Breast epithelium (tissue), 4 donors: ENCODE measurements around the gene GALK1. TPM values are rescaled to one million over a fixed set of nuclear protein-coding genes. Genes with fewer than 3 reads are reported as not detected.

Experiments used
- DNase-seq, 2 donors: peaks; one replicate each; pipeline ENCODE4 v3.0.0-alpha.2; 2019; ENCODE audit warnings: low spot score in 2 of 2
- H3K27ac ChIP-seq, 2 donors: fragments of 200-600 bp; sonication (generic) in 1 of 2; one replicate each; pipeline ENCODE4 v1.5.1; 2016 to 2019; ENCODE audit warnings: mild to moderate bottlenecking in 1 of 2
- H3K27me3 ChIP-seq, 2 donors: fragments of 200-600 bp; sonication (generic) in 1 of 2; one replicate each; pipeline versions ENCODE4 v1.5.1 to v1.6.0; 2017 to 2019; ENCODE audit warnings: control low read depth in 1 of 2, mild to moderate bottlenecking in 1 of 2
- H3K36me3 ChIP-seq: fragments of 200-600 bp; one replicate; pipeline ENCODE4 v1.5.1; 2019
- H3K4me1 ChIP-seq, 2 donors: fragments of 200-600 bp; sonication (generic); one replicate each; pipeline ENCODE4 v1.5.1; 2016 to 2019; ENCODE audit warnings: control low read depth in 1 of 2
- H3K4me3 ChIP-seq, 3 donors: fragments of 200-600 bp; sonication (generic); 1 replicate in 2 of 3; 2 replicates in 1 of 3; pipeline ENCODE4 v1.5.1; 2016 to 2019; ENCODE audit warnings: mild to moderate bottlenecking in 3 of 3, moderate library complexity in 2 of 3
- H3K9me3 ChIP-seq, 2 donors: fragments of 200-600 bp; sonication (generic) in 1 of 2; one replicate each; pipeline ENCODE4 v1.5.1; 2016 to 2019; ENCODE audit warnings: control low read depth in 1 of 2
- POLR2A ChIP-seq: fragments of 450-650 bp; IDR thresholded peaks from one replicate; pipeline ENCODE4 v1.6.1; 2016; ENCODE audit warnings: antibody characterized with exemption, mild to moderate bottlenecking, moderate library complexity
- POLR2AphosphoS5 ChIP-seq, 3 donors: sonication (generic); formaldehyde crosslinking; IDR thresholded peaks; one replicate each; pipeline ENCODE4 v1.6.1; 2017; ENCODE audit warnings: antibody characterized with exemption in 3 of 3
- intact Hi-C: fragments of 100-400 bp; cut with DNase I; formaldehyde crosslinking; loops from one replicate; pipeline ENCODE4 v1.15.1; 2023; ENCODE audit warnings: low total_unique reads
- total RNA-seq, 3 donors: library from RNA; depleted of rRNA; stranded (reverse); fragments of >200 nt; gene quantifications; one replicate each; pipeline ENCODE4 v1.1.0, GENCODE V29; 2016
- TF ChIP-seq, protein P1 (sequence below), 3 donors: fragments of 450-650 bp; IDR thresholded peaks; one replicate each; pipeline ENCODE4 v1.5.1; 2016 to 2017; ENCODE audit warnings: antibody characterized with exemption in 3 of 3, mild to moderate bottlenecking in 3 of 3, moderate library complexity in 3 of 3

Gene GALK1
- total RNA-seq, 3 donors from 2014 or later = 21.9 to 32.1 (median 24.9) TPM

DNA sequence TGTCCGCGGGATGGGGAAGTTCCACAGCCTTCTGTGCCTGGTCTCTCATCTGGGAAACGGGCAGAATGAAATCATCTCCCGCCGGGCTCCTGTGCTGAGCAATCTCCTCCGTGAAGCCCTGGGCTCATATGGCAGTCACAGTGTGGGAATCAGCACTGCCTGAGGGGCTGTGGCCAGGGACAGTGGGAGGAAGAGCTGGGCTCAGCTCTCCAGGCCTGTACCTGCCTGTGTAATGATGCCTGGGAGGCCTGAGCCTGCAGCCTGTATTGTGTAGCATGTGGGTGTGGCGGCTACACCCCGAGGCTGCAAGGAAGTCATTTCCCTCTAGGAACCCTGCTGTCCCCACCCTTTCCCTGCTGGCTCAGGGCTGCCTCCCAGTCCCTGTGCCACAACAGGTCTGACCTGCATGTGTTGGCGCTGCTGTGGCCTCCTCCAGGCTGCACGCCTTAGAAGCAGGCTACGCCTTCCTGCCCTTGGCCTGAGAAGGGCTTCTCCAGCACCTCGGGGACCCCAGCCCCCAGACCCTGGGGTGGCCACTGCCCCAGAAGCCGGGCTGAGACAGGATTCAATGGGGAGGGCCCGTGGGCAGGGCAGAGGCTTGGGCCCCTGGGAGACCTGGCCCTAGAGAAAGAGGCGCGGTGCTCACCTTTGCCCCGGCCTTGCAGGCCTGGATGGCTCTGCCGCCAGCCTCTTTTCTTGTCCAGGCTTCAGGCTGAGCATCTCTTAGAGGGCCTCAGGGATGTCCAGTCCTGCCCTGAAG, 41.6 kb downstream of the GALK1 start:
- intact Hi-C loops = no loop called here
- TF ChIP-seq, protein P1, sequence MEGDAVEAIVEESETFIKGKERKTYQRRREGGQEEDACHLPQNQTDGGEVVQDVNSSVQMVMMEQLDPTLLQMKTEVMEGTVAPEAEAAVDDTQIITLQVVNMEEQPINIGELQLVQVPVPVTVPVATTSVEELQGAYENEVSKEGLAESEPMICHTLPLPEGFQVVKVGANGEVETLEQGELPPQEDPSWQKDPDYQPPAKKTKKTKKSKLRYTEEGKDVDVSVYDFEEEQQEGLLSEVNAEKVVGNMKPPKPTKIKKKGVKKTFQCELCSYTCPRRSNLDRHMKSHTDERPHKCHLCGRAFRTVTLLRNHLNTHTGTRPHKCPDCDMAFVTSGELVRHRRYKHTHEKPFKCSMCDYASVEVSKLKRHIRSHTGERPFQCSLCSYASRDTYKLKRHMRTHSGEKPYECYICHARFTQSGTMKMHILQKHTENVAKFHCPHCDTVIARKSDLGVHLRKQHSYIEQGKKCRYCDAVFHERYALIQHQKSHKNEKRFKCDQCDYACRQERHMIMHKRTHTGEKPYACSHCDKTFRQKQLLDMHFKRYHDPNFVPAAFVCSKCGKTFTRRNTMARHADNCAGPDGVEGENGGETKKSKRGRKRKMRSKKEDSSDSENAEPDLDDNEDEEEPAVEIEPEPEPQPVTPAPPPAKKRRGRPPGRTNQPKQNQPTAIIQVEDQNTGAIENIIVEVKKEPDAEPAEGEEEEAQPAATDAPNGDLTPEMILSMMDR (IDR thresholded peaks at IDR 0.05) = no peak
- TF ChIP-seq POLR2AphosphoS5 (IDR thresholded peaks at IDR 0.05) (no peak), POLR2A (no peak)
- peak overlapping the region; percentile 86 to 94 for H3K27ac ChIP-seq
- H3K4me3 ChIP-seq = peak overlapping the region; percentile 43 to 83 (median 82)
- no peaks in the 10 kb centered on the region for H3K9me3 ChIP-seq
- peaks cover 3% of the 10 kb centered on the region in 2 donors for H3K27me3 ChIP-seq
- DNase-seq = no peak
- no peaks in the 10 kb centered on the region for H3K4me1 ChIP-seq
- H3K36me3 ChIP-seq = no peaks in the 10 kb centered on the region

DNA sequence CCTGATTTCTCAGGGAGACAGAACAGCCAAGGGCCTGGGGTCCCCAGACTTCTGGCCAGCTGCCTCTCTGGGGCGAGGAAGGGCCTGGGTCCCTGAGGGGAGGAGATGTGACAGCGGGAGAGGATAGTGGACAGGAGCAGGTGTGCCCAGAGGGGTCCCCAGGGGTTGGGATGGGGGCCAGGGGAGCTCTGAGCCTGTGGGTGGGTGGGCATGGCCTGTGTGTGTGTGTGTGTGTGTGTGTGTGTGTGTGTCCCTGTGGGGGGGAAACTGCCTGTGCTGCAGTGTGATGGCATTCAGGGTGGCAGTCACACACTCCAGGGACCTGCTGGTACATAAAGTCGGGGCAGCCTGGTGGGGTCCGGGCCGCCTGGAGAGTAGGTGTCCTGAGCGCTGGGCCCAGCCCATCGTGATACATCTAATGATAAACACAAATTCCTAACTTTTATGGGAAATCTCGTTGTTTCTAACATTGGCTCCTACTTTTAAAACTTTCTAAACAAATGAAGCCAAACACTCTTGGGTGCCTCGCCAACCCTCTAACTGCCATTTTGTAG, 42.4 kb downstream of the GALK1 start:
- no peaks in the 10 kb centered on the region for H3K4me1 ChIP-seq
- TF ChIP-seq POLR2A = no peak
- TF ChIP-seq, protein P1 (IDR thresholded peaks at IDR 0.05) = no peak
- no peak for TF ChIP-seq POLR2AphosphoS5 (IDR thresholded peaks at IDR 0.05)
- H3K27me3 ChIP-seq = peaks cover 3% of the 10 kb centered on the region in 2 donors

DNA sequence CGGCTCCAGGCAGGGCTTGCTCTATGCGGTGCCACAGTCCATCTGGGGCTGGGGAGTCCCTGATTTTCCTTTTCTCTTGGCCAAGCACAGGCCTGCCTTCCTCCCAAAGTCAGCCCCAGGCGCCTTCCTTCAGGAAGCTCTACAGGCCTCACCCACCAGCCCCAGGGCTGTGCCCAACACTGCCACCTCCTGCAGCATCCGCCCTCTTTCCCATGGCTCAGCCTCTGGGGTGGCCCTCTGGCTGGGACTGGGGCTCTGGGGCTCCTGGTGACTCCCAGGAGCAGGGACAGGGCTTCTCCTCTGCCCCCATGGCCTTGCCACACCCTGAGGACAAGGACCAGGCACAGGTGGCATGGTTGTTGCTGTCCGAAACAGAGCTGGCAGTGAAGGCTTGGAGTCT, 42.9 kb downstream of the GALK1 start:
- DNase-seq = no peak
- Histone ChIP-seq H3K9me3 (no peaks in the 10 kb centered on the region), H3K4me1 (no peaks in the 10 kb centered on the region), H3K27me3 (peaks cover 3% of the 10 kb centered on the region in 2 donors), H3K36me3 (no peaks in the 10 kb centered on the region), H3K27ac (peak overlapping the region; percentile 86 to 94), H3K4me3 (peak overlapping the region; percentile 43 to 83 (median 82))
- TF ChIP-seq POLR2AphosphoS5 (IDR thresholded peaks at IDR 0.05) (no peak), POLR2A (no peak)
- TF ChIP-seq, protein P1 (IDR thresholded peaks at IDR 0.05) = no peak
- intact Hi-C loops = no loop called here

More for the DNA sequence above, 42.4 kb downstream of the GALK1 start:
- Histone ChIP-seq H3K9me3 (no peaks in the 10 kb centered on the region), H3K27ac (peak overlapping the region; percentile 86 to 94), H3K4me3 (peak overlapping the region; percentile 43 to 83 (median 82)), H3K36me3 (no peaks in the 10 kb centered on the region)
- DNase-seq = no peak
- intact Hi-C loops = no loop called here

DNA sequence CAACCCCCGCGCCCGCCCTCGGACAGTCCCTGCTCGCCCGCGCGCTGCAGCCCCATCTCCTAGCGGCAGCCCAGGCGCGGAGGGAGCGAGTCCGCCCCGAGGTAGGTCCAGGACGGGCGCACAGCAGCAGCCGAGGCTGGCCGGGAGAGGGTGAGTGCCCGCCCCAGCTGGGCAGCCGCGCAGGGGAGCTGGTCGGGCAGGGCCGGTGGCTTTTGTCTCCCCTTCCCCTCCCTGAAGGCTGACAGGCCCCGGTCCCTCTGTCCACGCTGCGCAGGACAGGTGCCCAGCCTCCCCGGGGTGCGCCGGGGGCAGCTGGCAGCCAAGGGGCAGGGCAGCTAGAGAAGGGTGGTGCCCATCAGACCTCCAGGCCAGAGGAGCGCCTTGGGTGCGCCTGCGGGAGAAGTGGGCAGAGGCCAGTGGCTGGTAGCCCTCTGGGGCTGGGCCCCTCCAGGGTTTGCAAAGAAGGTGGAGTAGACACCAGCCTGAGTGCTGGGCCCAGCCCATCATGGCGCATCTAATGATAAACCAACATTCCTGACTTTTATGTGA, 43.5 kb downstream of the GALK1 start:
- TF ChIP-seq, protein P1 (IDR thresholded peaks at IDR 0.05) = peak in 1 of 3 donors; percentile 19
- no peak for TF ChIP-seq POLR2AphosphoS5 (IDR thresholded peaks at IDR 0.05)
- no peak for DNase-seq
- no peaks in the 10 kb centered on the region for H3K4me1 ChIP-seq
- intact Hi-C loops = no loop called here
- H3K27ac ChIP-seq = peak overlapping the region; percentile 86 to 94
- H3K36me3 ChIP-seq = no peaks in the 10 kb centered on the region
- peaks cover 3% of the 10 kb centered on the region in 2 donors for H3K27me3 ChIP-seq
- no peaks in the 10 kb centered on the region for H3K9me3 ChIP-seq
- H3K4me3 ChIP-seq = peak overlapping the region; percentile 43 to 83 (median 82)
